Activated CD8-positive, alpha-beta memory T cell treated with anti-CD3 and anti-CD28 coated beads, Interleukin-2, amount 50 U/mL, for 4 hours (primary cell): ENCODE measurements around the gene SORCS1.

ENCODE experiments used
- DNase-seq: peaks from one replicate; pipeline ENCODE4 v3.0.0-alpha.2; 2020

SORCS1 gene

DNA sequence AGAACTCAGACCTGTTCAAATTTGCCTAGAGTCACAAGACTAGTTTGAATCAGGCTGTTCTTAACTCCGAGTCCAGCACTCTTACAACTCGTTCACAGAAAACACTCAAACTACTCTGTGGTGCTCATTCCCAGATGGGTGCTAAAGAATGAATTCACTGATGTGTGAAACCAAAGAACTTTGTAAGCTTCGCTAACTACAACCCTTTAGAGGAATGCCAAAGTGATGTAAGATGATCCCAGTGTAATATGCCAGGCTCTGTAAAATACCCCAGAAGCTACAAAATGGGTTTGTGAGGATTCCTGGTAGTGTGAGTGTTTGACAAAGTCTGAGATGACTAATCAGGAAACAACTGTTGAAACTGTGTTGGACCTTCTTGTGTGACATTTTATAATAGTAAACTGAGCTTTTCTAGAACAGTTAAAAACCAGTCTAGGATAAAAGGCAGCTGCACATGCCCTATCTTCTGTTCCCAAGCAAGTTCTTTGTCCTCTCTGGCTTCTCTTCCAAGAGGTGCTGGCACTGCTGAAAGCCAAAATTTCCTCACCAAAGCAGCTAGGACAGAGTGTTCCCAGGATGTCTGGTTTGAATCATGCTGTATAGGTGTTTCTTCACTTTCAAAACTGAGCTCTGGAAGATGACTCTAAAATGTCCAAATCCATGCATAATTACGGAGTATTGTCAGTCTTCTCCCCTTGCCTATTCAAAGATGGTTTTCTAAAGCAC lies 527.6 kb downstream of the SORCS1 start:
- no peak for DNase-seq

DNA sequence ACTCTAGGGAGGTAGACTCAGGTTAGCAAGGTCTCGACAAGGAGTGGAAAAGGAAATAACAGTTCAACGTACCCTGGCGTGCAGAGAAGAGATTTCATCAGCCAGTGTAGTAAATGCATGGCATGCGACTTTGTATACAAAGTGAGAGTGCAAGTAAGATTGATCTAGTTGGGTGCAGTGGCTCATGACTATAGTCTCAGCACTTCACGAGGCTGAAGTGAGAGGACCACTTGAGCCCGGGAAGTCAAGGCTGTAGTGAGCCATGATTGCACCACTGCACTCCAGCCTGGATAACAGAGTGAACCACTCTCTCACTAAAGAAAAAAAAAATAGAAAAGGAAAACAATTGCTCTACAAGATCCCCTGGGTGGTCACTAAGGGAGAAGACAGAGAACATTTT lies 528.6 kb downstream of the SORCS1 start:
- no peak for DNase-seq

GRCh38 chr10:106631016-106631702 lies 533.3 kb downstream of the SORCS1 start:
- DNase-seq: no peak

DNA sequence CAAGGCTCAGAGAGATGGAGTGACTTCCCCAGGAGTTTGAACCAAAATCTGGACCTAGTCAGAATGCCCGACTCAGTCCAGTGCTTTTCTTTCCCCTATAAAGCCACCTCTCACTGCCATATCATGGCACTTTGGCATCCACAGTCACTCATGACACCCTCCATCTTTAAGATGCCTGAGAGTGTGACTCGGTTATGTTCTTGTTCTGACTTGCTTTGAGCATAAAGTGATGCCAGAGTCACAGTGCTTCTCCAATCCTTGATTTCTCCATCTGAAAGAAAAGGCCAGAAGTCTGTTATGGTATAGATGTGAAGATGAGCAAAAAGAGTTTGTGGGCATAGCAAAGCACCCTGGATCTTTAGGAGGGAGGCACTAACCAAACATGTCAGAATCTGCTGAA lies 538.1 kb downstream of the SORCS1 start:
- no peak for DNase-seq

- DNase-seq: no peak
Observed at GRCh38 chr10:106625751-106626150, 538.8 kb downstream of the SORCS1 start.

DNA sequence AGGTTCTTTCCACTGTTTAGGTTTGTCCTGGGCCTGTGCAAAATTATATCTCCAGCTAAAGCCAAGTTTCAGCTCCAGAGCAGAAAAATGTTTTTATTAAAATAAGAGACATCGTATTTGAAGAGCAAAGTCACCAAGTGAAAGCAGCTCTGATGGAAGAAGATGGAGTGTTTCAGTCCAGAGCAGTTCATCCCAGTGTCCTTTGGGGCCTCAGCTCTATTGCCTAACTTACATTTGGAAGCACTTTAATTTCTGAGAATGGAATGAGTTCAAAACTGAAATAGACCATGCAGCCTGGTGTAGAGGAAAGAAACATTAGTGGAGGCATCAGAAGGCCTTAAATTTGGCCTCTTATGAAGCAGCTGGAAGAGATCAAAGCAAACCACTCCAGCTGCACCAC lies 545.2 kb downstream of the SORCS1 start:
- DNase-seq: no peak

GRCh38 chr10:106618646-106619045 lies 545.9 kb downstream of the SORCS1 start:
- no peak for DNase-seq

DNA sequence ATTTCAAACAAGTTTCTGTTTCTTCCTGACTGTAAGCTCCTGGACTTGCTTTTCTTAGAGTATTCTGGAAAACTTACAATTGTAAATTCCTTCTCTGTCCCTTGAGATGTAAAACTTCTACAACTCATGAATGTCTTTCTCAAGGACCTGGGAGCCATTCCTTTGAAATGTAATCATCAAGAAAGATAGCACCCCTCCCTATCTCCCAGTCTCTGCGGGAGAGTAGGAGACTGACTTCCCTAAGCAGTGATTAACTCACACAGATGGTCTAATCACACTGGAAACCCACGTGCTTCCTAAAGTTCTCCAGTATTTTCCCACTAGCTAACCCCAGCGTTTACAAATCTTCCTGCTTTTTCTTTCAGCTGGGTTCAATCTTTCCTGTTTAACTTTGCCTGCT lies 549.4 kb downstream of the SORCS1 start:
- no peak for DNase-seq

DNA sequence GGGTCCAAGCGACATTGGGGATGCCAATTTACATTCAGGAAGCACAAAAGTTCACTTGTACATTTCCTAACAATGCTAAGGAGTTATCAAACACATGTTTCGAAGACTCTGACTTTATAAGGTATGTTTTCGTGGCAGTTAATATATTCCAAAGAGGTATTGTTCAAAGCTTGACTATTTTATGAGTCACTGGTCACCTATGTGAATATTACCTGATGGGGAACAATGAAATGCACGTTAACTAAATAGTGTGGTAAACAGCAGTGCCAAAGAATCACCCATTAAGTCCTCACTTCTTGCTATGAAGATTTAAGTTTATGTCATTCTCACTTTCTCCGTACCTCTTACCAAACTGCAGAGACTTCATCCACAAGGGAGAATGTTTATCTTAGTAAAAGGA lies 550.2 kb downstream of the SORCS1 start:
- no peak for DNase-seq

DNA sequence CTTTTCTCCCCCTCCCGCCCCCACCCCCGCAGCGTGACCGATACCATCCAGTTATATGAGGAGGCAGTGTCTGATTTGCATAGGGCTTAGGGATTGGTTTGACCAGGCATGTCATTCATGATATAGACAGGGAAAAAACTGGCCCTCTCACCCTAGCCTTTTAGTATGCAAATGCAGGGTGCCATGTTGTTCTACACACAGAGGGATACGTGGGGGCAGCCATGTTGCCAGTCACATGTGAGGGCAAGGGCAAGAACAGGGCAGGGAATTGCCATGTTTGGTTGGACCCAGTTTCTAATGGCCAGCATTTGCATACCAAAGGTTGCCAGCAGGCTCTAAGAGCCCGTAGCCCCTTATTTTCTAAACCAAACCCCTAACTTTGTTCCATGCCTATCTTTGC lies 552.1 kb downstream of the SORCS1 start:
- DNase-seq: no peak

GRCh38 chr10:106609470-106610266 lies 554.8 kb downstream of the SORCS1 start:
- no peak for DNase-seq

- DNase-seq: no peak
Observed at GRCh38 chr10:106608066-106608465, 556.4 kb downstream of the SORCS1 start.

- no peak for DNase-seq
Observed at GRCh38 chr10:106595281-106595680, 569.2 kb downstream of the SORCS1 start.

- DNase-seq: no peak
Observed at GRCh38 chr10:106593876-106594275, 570.6 kb downstream of the SORCS1 start.

- no peak for DNase-seq
Observed at GRCh38 chr10:106592396-106592795, 572.1 kb downstream of the SORCS1 start.

- DNase-seq: no peak
Observed at GRCh38 chr10:106582291-106582690, 582.2 kb downstream of the SORCS1 start.

DNA sequence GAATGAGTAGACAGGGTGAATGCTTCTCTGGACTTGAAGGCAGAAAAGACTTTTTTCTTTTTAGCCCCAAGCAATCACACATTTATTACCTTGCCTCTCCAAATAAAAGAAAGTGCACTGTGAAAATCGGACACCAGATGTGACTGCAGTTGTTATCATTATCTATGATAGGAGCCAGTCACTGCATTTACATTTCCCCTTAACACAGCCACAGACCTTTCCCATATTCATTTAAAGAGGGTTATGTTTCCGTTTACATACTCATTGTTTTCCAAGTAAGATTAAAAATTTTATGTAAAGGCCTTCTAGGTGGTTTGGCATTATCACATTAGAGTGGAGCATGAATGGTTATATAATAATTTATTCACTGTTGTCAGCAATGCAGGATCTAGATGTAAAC lies 586.8 kb downstream of the SORCS1 start:
- DNase-seq: no peak

GRCh38 chr10:106577266-106577665 lies 587.2 kb downstream of the SORCS1 start:
- no peak for DNase-seq

DNA sequence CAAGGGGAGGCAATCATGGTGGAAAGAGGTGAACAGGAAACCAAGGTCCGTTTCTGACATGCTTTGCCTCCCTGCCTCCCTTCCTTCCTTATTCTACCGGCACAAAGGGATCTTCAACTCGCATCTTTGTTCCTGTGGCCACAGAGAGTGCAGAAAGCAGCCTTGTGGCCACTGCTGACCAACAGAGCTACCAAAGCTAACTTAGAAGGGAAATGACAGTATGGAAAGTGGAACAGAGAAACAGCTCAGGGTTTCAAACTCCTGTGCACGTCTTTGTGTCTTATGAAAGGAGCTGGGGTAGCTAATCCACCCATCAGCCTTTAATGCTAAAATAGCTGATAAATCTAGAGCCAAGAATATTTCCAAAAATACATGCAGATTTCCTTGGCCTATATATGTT lies 588.0 kb downstream of the SORCS1 start:
- no peak for DNase-seq

GRCh38 chr10:106573106-106573505 lies 591.4 kb downstream of the SORCS1 start:
- DNase-seq: no peak

GRCh38 chr10:106571192-106571946 lies 593.1 kb downstream of the SORCS1 start:
- DNase-seq: no peak

GRCh38 chr10:106570268-106570667 lies 594.2 kb downstream of the SORCS1 start:
- no peak for DNase-seq

GRCh38 chr10:106567629-106568028 lies 596.9 kb downstream of the SORCS1 start:
- DNase-seq: no peak
